NT2/D1 (cell line): ENCODE data around the gene LAP3.
A peak's percentile ranks its signal among the peaks of the same experiment; 100 is the strongest.

ENCODE experiments used
- DNase-seq: peaks from one replicate; pipeline ENCODE4 v3.0.0-alpha.2; 2011; ENCODE audit warnings: low read depth, low spot score
- H3K27me3 ChIP-seq: 2 replicates; pipeline ENCODE4 v1.6.0; 2011; ENCODE audit warnings: mild to moderate bottlenecking; ENCODE audit not compliant: insufficient read length, insufficient read depth
- H3K36me3 ChIP-seq: 2 replicates; pipeline ENCODE4 v1.6.1; 2011; ENCODE audit warnings: mild to moderate bottlenecking, low read length, mixed read lengths; ENCODE audit not compliant: insufficient read depth, insufficient read length
- H3K4me1 ChIP-seq: 2 replicates; pipeline ENCODE4 v1.5.1; 2011; ENCODE audit not compliant: insufficient read depth, insufficient read length
- H3K4me3 ChIP-seq: 2 replicates; pipeline ENCODE4 v1.5.1; 2011; ENCODE audit warnings: low read depth; ENCODE audit not compliant: insufficient read length
- H3K9ac ChIP-seq: 2 replicates; pipeline ENCODE4 v1.6.0; 2011; ENCODE audit warnings: low read depth; ENCODE audit not compliant: insufficient read length
- H3K9me3 ChIP-seq: 2 replicates; pipeline ENCODE4 v1.5.1; 2011; ENCODE audit warnings: mild to moderate bottlenecking, low read length; ENCODE audit not compliant: insufficient read depth
- SUZ12 ChIP-seq: IDR thresholded peaks from 2 replicates; pipeline ENCODE4 v1.6.1; 2011; ENCODE audit not compliant: insufficient read length, insufficient read depth; ENCODE audit errors: extremely low read depth
- YY1 ChIP-seq: IDR thresholded peaks from 2 replicates; pipeline ENCODE4 v1.6.1; 2011; ENCODE audit not compliant: insufficient read length, insufficient read depth
- ZNF274 ChIP-seq: IDR thresholded peaks from 2 replicates; pipeline ENCODE4 v1.6.1; 2011; ENCODE audit warnings: mild to moderate bottlenecking, low read depth, low read length

LAP3 gene

GRCh38 chr4:17544205-17544604 lies 32.8 kb upstream of the LAP3 start:
- no peaks in the 10 kb centered on the region for H3K9me3 ChIP-seq
- peak; percentile 78 for DNase-seq
- no peaks in the 10 kb centered on the region for H3K27me3 ChIP-seq
- H3K9ac ChIP-seq, result no peak overlapping the region
- H3K4me1 ChIP-seq, result peaks cover 3% of the 10 kb centered on the region
- TF ChIP-seq ZNF274, result no peak
- TF ChIP-seq YY1, result no peak
- no peak for TF ChIP-seq SUZ12
- H3K36me3 ChIP-seq, result no peaks in the 10 kb centered on the region
- no peak overlapping the region for H3K4me3 ChIP-seq

- Histone ChIP-seq H3K4me3 (no peak overlapping the region), H3K27me3 (no peaks in the 10 kb centered on the region), H3K9ac (no peak overlapping the region), H3K9me3 (no peaks in the 10 kb centered on the region), H3K36me3 (no peaks in the 10 kb centered on the region), H3K4me1 (peaks cover 3% of the 10 kb centered on the region)
- no peak for TF ChIP-seq SUZ12
- no peak for TF ChIP-seq ZNF274
- TF ChIP-seq YY1, result no peak
- DNase-seq, result no peak
Measured at GRCh38 chr4:17544831-17545234, 32.2 kb upstream of the LAP3 start.

GRCh38 chr4:17545374-17546140 lies 31.4 kb upstream of the LAP3 start:
- H3K36me3 ChIP-seq, result no peaks in the 10 kb centered on the region
- H3K9me3 ChIP-seq, result no peaks in the 10 kb centered on the region
- H3K4me1 ChIP-seq, result peaks cover 3% of the 10 kb centered on the region
- DNase-seq, result no peak
- H3K9ac ChIP-seq, result no peak overlapping the region
- H3K4me3 ChIP-seq, result no peak overlapping the region
- TF ChIP-seq ZNF274 (no peak), YY1 (no peak), SUZ12 (no peak)
- no peaks in the 10 kb centered on the region for H3K27me3 ChIP-seq

GRCh38 chr4:17546222-17546621 lies 30.8 kb upstream of the LAP3 start:
- Histone ChIP-seq H3K27me3 (no peaks in the 10 kb centered on the region), H3K9me3 (no peaks in the 10 kb centered on the region), H3K4me3 (no peak overlapping the region), H3K36me3 (no peaks in the 10 kb centered on the region), H3K4me1 (peaks cover 3% of the 10 kb centered on the region), H3K9ac (no peak overlapping the region)
- no peak for TF ChIP-seq YY1
- no peak for TF ChIP-seq ZNF274
- no peak for TF ChIP-seq SUZ12
- DNase-seq, result no peak

- H3K27me3 ChIP-seq, result no peaks in the 10 kb centered on the region
- DNase-seq, result no peak
- no peak for TF ChIP-seq SUZ12
- TF ChIP-seq YY1, result no peak
- TF ChIP-seq ZNF274, result no peak
- no peaks in the 10 kb centered on the region for H3K9me3 ChIP-seq
- peaks cover 3% of the 10 kb centered on the region for H3K4me1 ChIP-seq
- H3K36me3 ChIP-seq, result no peaks in the 10 kb centered on the region
- no peak overlapping the region for H3K9ac ChIP-seq
- no peak overlapping the region for H3K4me3 ChIP-seq
Measured at GRCh38 chr4:17546678-17547077, 30.3 kb upstream of the LAP3 start.

- no peaks in the 10 kb centered on the region for H3K9me3 ChIP-seq
- DNase-seq, result no peak
- TF ChIP-seq YY1 (no peak), SUZ12 (no peak), ZNF274 (no peak)
Measured at GRCh38 chr4:17550549-17550948, 26.4 kb upstream of the LAP3 start.

GRCh38 chr4:17552427-17552826 lies 24.6 kb upstream of the LAP3 start:
- Histone ChIP-seq H3K27me3 (no peaks in the 10 kb centered on the region), H3K4me3 (no peak overlapping the region), H3K4me1 (no peaks in the 10 kb centered on the region), H3K36me3 (no peaks in the 10 kb centered on the region), H3K9ac (no peak overlapping the region), H3K9me3 (no peaks in the 10 kb centered on the region)
- DNase-seq, result no peak
- no peak for TF ChIP-seq YY1
- TF ChIP-seq ZNF274, result no peak
- TF ChIP-seq SUZ12, result no peak

More at GRCh38 chr4:17550549-17550948, 26.4 kb upstream of the LAP3 start:
- no peaks in the 10 kb centered on the region for H3K27me3 ChIP-seq
- H3K36me3 ChIP-seq, result no peaks in the 10 kb centered on the region
- no peak overlapping the region for H3K9ac ChIP-seq
- no peak overlapping the region for H3K4me3 ChIP-seq
- H3K4me1 ChIP-seq, result peaks cover 3% of the 10 kb centered on the region

GRCh38 chr4:17554568-17554967 lies 22.4 kb upstream of the LAP3 start:
- no peak overlapping the region for H3K4me3 ChIP-seq
- H3K27me3 ChIP-seq, result no peaks in the 10 kb centered on the region
- H3K9me3 ChIP-seq, result no peaks in the 10 kb centered on the region
- no peak for DNase-seq
- H3K4me1 ChIP-seq, result no peaks in the 10 kb centered on the region
- no peak for TF ChIP-seq YY1
- TF ChIP-seq SUZ12, result no peak
- no peak for TF ChIP-seq ZNF274
- H3K36me3 ChIP-seq, result no peaks in the 10 kb centered on the region
- H3K9ac ChIP-seq, result no peak overlapping the region
